A172 (cell line): ENCODE results near the gene LRG1. TPM values are rescaled to one million over a fixed set of nuclear protein-coding genes. Genes with fewer than 3 reads are reported as not detected.
A peak's percentile ranks its signal among the peaks of the same experiment; 100 is the strongest.
"Not testable (repeated sequence)": the region's sequence is repeated elsewhere in the genome, so short reads cannot be mapped to it uniquely, and the experiment has no call there.

Source experiments
- DNase-seq: peaks from one replicate; pipeline ENCODE4 v3.0.0-alpha.2; 2015; ENCODE audit warnings: low spot score
- total RNA-seq: library from RNA; depleted of rRNA; stranded (reverse); fragments of >200 nt; shearing (Covaris generic); gene quantifications from 2 replicates; pipeline ENCODE4 v1.2.3, GENCODE V29; 2014

LRG1 gene
- total RNA-seq, 1 experiment from 2014 or later = 0.09 TPM

DNA sequence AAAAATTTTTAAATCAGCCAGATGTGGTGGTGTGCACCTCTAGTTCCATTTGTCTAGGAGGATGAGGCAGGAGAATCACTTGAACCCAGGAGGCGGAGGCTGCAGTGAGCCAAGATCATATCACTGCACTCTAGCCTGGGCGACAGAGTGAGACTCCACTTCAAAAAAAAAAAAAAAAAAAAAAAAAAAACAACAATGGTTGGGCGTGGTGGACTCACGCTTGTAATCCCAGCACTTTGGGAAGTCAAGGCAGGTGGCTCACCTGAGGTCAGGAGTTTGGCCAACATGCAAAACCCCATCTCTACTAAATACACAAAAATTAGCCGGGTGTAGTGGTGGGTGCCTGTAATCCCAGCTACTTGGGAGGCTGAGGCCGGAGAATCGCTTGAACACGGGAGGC is 12.5 kb downstream of the LRG1 start:
- DNase-seq = not testable (repeated sequence)

DNA sequence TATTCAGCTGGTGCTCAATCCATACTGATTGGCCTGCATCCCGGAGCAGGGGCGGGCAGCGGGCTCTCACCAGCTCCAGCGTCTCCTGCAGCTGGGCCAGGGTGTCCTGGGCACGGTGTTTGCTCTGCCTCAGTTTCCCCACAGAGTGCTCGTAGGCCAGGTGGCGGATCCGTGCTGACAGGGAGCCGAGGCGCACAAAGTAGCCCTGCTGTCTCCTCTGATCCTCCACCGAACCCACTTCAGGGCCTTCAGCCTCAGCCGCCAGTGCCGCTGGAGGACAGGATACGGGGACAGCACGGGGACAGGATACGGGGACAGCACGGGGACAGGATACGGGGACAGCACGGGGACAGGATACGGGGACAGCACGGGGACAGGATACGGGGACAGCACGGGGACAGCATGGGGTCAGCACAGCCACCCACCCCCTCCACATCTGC is 14.3 kb downstream of the LRG1 start:
- no peak for DNase-seq

DNA sequence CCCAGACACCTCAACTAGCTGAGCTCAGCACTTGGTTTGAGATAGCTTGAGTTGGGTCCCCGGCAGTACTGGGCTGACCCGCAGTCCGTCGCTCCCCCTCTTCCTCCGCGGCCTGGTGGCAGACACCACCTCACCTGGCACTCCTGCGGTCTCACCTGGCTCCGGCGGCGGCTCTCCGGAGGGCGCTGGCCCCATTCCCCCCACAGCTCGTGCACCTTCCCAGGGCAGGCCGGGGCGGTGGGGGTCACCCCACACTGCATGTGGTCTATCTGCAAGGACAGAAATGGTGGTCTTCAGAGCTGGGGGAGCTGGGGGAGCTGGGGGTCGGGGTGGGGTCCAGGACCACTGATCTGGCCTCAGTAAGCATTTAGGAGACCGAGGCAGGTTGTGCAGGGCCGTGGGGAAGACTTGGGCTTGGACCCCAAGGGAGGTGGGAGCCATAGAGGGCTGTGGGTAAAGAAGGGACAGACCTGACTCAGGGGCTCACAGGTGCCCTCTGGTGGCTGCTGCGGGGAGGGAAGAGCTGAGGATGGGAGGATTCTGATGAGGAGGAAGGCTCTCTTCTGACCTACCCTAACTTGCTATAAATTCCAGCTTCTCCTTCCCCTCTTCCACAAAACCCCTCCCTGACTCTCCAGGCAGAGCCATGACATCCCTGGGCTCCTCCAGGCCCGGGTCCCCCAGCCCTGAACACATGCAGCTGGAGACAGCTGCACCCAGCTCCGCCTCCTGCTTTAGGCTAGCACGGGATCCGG is 14.9 kb downstream of the LRG1 start:
- peak; percentile 50 for DNase-seq

DNA sequence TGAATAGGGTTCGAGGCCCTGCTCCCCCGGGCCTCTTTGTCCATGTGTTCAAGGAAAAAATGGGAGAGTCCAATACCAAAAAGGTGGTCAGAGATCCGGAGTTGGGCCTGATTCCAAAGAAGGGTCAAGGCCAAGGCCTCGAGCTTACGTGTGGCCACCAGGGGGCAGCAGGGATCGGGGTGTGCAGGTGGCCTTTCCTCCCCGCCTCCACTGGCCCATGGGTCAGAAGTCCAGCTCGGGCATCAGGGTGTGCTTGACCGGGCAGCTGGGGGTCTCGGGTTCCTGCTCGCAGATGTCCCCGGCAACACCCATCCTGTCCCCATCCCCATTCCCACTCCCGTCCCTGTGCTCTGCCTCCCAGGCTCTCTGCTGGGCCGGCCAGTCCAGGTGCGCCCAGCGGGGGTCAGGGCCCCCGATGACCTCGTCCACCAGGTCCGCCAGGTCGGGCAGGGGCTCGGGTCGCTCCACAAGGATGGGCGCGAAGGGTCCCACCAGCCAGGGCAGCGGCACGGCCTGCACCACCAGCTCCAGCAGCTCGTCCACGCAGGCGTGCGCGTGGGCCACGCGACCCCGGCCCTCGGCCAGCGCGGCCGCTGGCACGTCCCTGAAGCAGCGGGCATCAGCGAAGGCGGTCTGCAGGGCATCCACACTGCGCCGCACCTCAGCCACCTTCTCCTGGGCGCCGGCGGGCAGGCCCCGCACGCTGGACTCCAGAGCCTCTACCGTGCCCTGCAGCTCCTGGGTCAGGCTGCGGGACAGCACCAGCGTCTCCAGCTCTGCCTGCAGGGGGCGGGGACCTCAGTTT is 16.3 kb downstream of the LRG1 start:
- DNase-seq = peak; percentile 37

DNA sequence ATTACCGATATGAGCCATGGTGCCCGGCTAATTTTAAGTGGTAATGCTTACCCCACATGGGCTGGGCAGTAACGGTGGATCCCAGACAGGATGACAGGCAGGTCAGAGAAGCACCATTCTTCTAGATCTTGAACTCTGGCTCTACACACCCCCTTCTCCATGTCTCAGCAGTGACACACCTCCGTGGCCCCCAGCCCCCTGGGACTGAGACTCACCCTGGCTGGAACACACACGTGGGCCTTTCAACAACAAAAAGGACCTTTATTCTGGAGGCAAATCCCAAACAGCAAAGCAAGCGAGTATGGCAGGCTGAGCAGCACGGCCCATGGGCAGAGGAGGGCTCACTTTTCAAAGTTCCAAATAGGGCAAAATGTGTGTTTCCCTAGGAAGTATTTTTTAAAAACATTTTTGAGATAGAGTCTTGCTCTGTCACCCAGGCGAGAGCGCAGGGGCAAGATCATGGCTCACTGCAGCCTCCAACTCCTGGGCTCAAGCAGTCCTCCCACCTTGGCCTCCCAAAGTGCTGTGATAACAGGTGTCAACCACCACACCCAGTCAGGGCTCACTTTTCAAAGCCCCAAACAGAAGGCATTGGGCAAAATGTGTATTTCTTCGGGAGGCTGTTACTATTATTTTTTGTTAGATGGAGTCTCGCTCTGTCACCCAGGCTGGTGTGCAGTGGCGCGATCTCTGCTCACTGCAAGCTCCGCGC is 17.4 kb downstream of the LRG1 start:
- DNase-seq = no peak

DNA sequence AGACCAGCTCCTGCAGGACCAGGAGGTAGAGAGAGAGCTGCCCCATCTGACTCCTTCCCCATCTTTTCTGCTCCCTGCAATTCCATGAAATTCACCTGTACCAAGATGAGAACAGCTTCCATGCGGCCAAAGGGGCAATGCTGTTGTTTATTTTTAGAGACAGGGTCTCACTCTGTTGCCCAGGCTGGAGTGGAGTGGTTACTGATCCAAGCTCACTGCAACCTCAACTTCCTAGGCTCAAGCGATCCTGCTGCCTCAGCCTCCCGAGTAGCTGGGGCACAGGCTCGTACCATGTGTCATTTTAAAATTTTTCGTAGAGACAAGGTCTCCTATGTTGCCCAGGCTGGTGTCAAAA is 18.0 kb downstream of the LRG1 start:
- DNase-seq = no peak

DNA sequence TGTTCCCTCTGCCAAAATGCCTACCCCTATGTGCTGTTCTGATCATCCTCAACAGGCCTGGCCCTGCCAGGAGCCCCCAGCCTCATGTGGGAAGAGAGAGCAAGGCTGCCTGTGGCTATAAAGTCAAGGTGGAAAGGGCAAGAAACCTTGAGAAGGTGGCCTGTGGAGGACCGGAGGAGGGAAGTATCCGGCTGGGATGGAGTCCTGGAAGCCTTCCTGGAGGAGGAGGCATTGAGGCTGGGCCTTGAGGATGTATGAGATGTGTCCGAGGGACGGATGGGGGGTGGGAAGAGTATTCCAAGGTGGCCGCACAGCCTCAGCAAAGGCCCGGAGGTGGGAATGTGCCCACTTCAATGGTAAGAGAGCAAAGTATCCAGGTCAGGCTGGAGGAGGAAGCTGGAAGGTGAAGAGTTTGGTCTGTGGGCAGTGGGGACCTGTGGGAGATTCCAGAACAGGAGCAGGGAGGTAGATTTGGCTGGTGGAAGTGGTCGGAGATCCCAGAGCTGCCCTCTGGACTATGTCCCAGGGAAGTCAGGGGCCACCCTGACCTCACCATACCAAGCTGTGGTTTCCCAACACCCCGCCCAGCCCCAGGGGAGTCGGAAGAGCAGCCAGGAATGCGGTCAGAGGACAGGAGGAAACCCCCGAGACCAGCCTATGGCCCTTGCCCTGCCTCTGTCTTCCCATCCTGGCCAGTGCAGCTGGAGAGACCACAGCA is 18.5 kb downstream of the LRG1 start:
- DNase-seq = peak; percentile 61

DNA sequence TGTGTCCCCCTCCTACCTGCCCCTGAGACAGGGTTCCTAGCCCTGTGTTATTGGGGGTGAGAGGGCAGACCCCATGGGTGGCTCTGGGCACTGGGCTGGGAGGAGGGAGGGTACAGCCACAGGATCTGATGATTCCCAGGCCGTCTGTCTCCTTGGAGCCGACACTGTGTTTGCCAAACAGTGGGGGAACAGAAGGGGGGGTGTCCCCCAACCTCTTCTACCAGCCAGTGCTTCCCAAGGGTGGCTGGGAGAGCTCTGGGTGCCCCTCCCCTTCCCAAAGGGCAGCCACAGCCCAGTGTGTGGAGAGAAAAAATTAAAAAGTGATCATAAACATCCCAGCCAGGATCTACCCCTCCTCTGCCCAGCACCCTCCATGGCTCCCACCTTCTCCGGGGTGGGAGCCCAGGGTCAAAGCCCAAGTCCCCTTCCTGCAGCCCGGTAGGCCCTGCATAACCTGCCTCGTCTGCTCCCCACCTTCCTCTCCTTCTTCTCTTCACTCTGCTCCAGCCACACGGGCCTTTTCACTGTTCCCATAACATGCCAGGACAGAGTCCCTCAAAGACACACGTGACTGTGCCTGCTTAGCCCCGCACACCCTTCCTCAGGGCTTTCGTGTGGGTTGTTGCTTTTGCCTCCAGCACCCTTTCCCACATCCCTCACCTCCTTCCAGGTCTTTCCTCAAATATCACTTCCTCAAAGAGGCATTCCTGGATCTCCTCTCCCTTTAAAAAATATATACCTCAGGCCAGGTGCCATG is 20.1 kb downstream of the LRG1 start:
- no peak for DNase-seq

DNA sequence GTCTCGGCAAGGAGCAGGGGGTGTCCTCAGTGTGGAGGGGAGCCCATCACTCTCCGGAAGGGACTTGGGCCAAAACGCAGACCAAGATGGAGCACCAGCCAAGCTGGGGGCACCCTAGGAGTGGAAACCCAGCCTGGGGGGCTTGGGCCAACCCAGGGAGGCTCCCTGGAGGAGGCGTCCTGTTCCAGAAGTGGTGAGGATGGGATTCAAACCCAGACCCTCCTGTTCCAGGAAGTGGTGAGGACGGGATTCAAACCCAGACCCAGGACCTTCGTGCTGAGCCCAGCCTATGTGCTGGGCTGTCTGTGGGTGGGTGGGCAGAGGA is 20.7 kb downstream of the LRG1 start:
- no peak for DNase-seq

DNA sequence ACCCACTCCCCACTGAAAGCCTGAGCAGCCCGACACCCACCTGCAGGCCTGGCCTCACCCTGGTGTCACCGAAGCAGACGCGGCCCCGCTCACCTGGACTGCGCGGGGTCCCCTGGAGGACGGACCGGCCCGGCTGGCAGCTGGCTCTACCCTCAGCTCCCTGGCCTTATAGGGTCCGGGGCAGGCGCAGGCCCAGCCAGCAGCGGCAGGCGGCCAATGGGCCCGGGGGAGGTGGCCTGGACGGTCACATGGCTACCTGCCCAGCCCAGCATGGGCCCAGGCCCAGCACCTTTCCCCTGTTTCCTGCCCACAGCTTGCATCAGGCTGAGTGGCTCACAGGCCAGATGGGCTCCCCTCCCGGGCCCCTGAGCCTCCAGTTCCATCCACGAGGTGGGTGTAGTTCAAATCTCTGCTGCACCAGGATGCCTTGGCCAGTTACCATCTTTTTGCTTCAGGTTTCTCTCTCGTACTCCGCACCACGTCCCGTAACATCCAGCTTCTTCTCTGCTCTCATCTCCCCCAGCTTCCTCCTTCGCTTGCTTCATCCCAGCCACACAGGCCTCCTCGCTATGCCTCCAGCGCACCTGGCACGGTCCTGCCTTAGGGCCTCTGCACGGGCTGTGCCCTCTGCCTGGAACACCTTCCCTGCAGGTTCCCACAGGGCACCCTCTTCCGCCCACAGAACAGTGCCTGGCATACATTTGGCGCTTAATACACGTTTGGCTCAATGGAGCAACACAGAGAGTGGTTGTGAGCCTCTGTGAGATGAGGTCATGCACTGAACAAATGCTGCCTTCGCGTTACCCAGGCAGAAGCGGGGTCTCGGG is 21.3 kb downstream of the LRG1 start, which contains the start of gene PLIN4:
Gene PLIN4 (minus strand): TSS at position 142 of the 827 bp plus-strand sequence. CDS start 214 bp downstream, outside the sequence.
- DNase-seq = no peak

DNA sequence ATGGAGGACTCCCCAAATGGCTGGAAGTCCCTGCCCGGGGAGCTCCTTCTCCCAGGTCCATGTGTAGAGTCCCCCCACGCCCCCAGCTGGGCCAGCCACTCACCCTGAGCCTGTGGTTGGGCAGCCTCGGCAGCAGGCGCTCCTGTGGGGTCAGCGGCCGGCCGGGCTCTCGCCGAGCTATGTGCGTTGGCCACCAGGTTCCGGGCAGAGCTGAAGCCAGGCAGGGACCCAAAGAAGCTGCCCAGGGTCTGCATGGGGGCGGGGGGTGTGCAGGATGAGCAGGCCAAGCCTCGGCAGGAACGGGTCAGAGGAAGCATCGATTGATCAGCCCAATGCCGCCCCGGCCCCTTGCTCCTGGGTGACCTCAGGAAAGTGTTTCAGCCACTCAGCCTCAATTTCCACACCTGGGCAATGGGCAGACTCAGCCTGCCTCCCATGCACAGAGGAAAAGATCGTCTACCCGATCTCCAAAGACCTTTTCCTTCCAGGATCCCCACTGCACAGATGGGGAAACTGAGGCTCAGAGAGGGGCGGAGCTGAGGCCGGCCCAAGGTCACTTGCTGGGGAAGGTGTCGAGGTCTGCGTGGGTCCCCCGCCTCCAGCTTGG is 22.3 kb downstream of the LRG1 start:
- DNase-seq = no peak

DNA sequence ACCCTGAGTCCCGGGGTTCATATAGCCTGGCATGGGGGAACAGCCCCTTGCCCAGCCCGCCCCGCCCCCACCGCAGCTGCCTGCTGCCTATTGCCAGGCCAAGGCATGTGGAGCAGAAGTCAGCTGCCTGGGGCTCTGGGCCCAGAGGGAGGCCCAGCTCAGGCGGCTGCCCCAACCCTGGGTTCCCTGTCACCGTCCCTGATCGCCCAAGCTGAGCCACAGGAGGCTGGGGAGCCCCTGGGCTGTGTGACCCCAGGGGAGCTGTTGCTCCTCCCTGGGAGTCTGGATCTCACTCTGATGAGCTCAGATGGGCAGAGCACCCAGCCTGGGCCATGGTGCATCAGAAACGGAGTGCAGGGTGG is 22.9 kb downstream of the LRG1 start:
- DNase-seq = no peak

DNA sequence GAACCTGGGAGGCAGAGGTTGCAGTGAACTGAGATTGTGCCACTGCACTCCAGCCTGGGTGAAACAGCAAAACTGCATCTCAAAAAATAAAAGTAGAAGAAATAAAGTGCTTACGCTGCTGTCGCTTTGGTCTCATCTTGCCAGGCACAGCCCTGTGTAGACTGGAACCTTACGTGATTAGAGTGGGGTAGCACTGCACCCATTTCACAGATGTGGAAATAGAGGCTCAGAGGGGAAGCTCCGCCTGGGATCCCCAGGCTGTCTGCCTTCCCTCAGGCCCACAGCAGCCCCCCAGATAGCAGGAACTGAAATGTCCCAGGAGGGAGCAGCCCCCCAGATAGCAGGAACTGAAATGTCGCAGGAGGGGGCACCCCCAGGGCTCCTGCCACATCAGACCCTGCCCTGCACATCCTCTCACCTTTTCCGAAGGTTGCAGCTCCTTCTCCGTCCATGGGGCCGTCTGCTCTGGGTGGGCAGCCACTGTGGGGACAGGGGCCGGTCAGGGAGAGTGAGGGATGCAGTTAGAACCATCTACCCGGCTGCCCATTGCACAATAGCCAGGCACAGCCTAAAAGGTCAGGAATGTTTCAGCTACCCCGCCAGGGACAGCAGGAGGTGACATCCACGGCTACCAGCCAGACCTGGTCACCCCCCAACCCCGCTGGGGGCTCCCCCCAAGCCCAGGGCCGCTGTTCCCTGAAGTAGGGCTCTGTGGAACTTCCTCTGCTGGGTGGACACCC is 23.5 kb downstream of the LRG1 start:
- no peak for DNase-seq

DNA sequence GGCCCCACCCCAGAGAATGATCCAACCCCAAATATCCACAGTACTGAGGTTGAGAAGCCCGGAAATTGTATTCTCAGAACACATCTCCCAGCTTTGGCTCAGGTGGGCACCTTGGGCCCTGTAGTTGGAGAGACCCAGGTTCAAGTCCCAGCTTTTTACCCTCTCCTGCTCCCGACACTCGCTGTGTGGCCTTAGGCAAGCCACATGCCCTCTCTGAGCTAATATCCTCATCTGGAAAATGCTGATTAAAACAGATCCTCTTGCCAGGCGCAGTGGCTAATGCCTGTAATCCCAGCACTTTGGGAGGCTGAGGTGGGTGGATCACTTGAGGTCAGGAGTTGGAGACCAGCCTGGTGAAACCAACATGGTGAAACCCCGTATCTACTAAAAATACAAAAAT is 24.1 kb downstream of the LRG1 start:
- DNase-seq = no peak

DNA sequence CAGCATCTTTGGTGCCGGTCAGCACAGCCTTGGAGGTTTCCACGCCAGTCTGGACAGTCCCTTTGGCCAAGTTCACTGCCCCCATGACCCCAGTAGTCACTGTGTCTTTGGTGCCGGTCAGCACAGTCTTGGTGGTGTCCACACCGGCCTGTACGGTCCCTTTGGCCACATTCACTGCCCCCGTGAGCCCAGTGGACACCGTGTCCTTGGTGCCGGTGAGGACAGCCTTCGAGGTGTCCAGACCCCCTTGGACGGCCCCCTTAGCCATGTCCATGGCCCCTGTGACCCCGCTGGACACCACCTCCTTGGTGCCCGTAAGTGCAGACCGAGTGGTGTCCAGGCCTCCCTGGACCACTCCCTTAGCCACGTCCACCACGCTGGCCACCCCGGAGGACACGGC is 26.6 kb downstream of the LRG1 start:
- no peak for DNase-seq

DNA sequence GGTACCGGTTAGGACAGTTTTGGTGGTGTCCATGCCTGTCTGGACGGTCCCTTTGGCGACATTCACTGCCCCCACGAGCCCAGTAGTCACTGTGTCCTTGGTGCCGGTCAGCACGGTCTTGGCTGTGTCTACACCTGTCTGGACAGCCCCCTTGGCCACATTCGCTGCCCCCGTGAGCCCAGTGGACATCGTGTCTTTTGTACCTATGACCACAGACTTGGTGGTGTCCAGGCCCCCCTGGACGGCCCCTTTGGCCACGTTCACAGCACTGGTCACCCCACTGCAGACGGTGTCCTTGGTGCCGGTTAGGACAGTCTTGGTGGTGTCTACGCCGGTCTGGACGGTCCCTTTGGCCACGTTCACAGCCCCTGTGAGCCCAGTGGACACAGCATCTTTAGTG is 27.8 kb downstream of the LRG1 start:
- no peak for DNase-seq

DNA sequence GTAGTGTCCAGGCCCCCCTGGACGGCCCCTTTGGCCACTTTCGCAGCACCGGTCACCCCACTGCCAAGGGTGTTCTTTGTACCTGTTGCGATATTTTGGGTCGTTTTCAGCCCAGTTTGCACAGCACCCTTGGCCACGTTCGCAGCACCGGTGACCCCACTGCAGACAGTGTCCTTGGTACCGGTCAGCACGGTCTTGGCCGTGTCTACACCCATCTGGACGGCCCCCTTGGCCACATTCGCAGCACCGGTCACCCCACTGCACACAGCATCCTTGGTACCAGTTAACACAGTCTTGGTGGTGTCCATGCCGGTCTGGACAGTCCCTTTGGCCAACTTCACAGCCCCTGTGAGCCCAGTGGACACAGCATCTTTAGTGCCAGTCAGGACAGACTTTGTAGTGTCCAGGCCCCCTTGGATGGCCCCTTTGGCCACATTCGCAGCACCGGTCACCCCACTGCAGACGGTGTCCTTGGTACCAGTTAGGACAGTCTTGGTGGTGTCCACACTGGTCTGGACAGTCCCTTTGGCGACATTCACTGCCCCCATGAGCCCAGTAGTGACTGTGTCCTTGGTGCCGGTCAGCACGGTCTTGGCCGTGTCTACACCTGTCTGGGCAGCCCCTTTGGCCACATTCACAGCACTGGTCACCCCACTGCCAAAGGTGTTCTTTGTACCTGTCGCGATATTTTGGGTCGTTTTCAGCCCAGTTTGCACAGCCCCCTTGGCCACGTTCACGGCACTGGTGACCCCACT is 28.4 kb downstream of the LRG1 start:
- no peak for DNase-seq

DNA sequence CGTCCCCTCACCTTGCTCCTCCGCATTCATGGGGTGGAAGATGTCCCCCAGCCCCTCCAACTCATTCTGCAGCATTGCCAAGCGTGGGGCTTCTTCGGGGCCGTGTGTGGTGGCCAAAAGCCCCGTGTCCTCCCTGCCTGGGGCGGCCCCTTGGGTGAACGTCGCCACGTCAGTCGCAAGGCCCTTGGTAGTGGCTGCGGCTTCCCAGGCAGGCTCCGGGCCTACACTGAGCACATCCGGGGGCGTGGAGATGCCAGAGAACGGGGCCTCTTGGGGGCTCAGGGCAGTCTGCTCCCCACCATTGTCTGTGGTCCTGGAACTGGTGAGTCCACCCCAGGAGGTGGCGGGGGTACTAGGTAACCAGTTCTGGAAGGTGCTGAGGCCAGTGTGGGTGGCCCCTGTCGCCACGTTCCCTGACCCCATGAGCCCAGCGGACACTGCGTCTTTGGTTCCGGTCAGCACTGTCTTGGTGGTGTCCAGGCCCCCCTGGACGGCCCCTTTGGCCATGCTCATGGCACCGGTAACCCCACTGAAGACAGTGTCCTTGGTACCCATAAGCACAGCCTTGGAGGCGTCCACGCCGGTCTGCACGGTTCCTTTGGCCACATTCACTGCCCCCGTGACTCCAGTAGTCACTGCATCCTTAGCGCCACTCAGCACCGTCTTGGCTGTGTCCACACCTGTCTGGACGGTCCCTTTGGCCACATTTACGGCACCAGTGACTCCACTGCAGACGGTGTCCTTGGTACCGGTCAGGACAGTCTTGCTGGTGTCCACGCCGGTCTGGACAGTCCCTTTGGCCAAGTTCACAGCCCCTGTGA is 29.2 kb downstream of the LRG1 start:
- DNase-seq = no peak
